Measurements from ENCODE around the gene FRMD4A.
"Not testable (repeated sequence)": the region's sequence is repeated elsewhere in the genome, so short reads cannot be mapped to it uniquely, and the experiment has no call there.

The FRMD4A gene

GRCh38 chr10:13868528-13869294 is 462.0 kb downstream of the FRMD4A start:
- no peak for FAIRE-seq

DNA sequence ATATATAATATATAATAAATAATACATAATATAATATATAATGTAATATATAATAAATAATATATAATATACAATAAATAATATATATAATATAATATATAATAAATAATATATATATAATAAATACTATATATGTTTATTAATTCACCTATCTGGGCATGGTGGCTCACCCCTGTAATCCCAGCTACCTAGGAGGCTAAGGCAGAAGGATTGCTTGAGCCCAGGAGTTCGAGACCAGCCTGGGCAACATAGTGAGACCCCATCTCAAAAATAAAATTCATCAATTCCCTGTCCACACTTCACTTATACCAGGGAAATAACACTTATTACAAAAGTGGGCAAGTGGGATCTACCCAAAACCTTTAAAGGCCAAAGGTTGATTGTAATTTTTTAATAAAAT is 462.9 kb downstream of the FRMD4A start:
- FAIRE-seq: no peak

DNA sequence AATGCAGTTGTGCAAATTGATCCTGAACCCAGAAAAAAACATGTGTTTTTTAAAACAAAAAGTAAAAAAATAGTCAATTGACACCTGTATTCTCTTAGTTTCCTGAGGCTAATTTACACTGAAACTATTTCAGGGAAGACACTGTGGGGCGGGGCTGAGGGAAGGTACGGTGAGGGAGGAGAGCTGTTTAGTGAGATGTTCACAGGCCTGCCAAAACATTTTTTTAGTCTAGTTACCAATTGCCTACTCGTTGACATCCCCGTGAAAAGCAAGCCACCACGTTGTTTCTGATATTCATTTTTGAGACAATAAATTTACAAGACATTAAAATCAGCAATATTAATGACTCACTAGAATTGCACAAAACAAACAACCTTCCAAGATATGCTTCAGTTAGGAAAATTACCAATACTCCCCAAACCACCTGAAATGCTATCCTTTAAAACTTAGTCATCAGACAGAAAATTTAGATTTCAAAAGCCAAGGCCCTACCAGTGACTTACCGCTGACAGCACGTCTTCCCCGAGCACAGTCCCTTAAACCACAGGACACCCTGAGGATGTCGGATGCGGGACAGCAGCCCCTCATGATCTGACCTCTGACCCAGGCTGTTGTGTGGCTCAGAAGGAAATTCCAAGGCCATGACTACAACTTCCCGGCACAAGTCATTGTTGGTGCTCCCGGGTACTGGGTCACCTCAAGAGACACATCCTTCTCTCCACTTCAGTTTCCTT is 464.8 kb downstream of the FRMD4A start:
- FAIRE-seq: no peak

GRCh38 chr10:13865220-13865619 is 465.5 kb downstream of the FRMD4A start:
- not testable (repeated sequence) for FAIRE-seq

GRCh38 chr10:13862546-13863233 is 468.0 kb downstream of the FRMD4A start:
- no peak for FAIRE-seq

DNA sequence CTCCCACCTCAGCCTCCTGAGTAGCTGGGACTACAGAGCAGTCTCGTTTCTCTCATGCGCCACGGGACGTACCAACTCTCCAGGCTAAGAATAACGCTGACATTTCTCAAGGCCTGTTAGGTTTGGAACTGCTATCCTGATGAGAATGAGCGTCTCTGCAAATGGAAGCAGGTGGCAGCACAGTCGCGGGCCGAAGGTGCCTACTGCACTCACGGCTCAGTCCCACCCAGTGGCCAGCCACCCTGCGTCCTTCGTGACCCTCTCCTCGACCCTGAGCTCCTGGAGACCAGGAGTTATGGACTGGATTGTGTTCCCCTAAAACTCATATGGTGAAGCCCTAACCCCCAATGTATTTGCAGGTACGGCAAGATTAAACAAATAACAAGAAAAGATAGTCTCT is 469.8 kb downstream of the FRMD4A start:
- no peak for FAIRE-seq

- no peak for FAIRE-seq
These were observed 470.6 kb downstream of the FRMD4A start for GRCh38 chr10:13859979-13860654.

GRCh38 chr10:13858709-13859108 is 472.0 kb downstream of the FRMD4A start:
- no peak for FAIRE-seq

DNA sequence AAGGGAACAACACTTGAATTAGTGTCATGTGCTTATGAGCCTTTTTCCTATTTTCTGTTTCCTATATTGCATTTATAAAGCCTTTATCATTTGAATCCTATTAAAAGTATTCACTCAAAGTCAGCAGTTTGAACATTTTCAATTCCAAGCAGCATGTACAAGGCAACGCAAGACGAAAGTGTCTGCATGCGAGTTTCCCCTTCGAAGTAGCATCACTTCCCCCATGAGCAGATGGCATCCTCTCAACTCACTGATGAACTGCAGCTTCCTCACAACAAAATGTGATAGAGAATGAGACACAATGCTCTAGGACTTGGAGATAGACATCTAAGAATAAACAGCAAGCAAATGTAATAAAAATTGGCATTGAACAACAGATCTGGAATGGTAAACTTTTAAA is 473.3 kb downstream of the FRMD4A start:
- no peak for FAIRE-seq

- no peak for FAIRE-seq
These were observed 476.9 kb downstream of the FRMD4A start for GRCh38 chr10:13853854-13854253.

- FAIRE-seq: no peak
These were observed 477.9 kb downstream of the FRMD4A start for GRCh38 chr10:13852872-13853271.

GRCh38 chr10:13851906-13852305 is 478.8 kb downstream of the FRMD4A start:
- FAIRE-seq: no peak

GRCh38 chr10:13848520-13849445 is 481.9 kb downstream of the FRMD4A start:
- no peak for FAIRE-seq

- FAIRE-seq: no peak
These were observed 483.5 kb downstream of the FRMD4A start for GRCh38 chr10:13847201-13847631.

- no peak for FAIRE-seq
These were observed 484.8 kb downstream of the FRMD4A start for GRCh38 chr10:13845897-13846296.

DNA sequence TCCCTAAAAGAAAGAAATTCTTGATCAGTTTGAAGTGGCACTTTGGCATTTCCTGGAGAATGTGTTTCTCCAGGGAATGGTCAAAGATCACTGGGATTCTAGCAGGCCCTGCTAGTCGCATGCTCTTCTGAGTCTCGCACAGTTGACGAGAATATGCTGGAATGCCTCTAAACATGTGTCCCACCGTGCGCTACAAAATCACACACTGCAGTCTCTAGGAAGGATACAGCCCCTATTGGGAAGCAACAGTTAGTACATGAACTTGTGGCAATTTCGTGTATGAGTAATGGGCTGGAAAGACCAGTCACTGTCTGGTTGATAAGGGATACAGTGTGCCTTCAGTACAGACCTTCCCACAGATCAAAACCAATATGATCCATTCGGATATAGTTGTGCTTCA is 486.1 kb downstream of the FRMD4A start:
- no peak for FAIRE-seq

- no peak for FAIRE-seq
These were observed 488.6 kb downstream of the FRMD4A start for GRCh38 chr10:13842117-13842516.

GRCh38 chr10:13840036-13840435 is 490.7 kb downstream of the FRMD4A start:
- FAIRE-seq: no peak

DNA sequence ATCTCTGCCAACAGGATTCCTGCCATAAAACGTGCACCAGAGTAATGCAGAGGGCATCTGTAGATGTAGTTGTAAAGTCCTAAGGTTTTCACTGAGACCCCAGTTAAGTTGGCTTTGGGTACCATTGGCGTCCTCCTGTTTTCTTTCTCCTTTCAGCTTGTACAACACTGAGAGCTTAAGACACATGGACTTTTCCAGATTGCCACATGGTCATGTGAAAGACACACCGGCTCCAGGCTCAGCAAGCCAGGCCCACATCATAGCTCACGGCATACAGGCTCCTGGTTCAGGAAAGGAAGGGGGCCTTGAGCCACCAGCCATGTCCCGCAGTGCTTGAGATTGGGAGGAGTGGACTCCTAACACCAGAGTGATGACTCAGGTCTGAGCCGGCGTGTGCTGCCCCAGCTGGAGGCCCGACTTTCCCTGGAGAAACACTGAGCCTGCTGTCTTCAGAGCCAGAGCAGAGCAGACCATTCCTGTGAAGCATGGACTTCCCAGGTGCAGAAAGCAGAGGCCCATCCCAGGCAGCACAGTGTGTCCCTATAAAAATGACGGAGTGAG is 491.2 kb downstream of the FRMD4A start:
- FAIRE-seq: no peak

GRCh38 chr10:13839030-13839429 is 491.7 kb downstream of the FRMD4A start:
- no peak for FAIRE-seq

- no peak for FAIRE-seq
These were observed 492.8 kb downstream of the FRMD4A start for GRCh38 chr10:13837966-13838365.

Measured in endometrium (tissue), 2 donors.